Measurements from ENCODE around the gene HSD3B7.
"Not testable (repeated sequence)": the region's sequence is repeated elsewhere in the genome, so short reads cannot be mapped to it uniquely, and the experiment has no call there.

HSD3B7 gene

DNA sequence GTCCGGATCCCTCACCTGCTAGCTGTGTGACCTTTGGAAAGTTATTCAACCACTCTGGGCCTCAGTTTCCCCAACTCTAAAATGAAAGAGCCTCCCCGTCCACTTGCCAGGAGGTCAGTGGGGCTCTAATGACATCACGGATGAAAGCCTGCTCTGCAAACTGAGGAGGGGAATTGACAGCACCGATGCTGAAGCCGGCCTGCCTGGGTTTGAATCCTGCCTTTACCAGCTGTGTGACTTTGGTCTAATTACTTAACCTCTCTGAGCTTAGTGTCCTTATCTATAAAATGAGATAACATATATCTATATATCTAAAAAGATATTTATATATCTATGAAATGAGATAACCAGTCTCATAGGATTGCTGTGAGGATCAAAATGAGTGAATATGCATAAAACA, 23.5 kb downstream of the HSD3B7 start:
- Histone ChIP-seq H3K4me3 (no peak overlapping the region), H3K9me3 (no peaks in the 10 kb centered on the region), H3K36me3 (no peaks in the 10 kb centered on the region), H3K27me3 (peaks cover 3 to 68% of the 10 kb centered on the region in 2 donors), H3K4me1 (peaks cover 0 to 8% (median 3%) of the 10 kb centered on the region in 4 donors), H3K27ac (no peak overlapping the region)
- intact Hi-C loops (cut with DNase I; ENCODE audit: low total_unique reads): no loop called here
- no peak for DNase-seq
- TF ChIP-seq, protein P1, sequence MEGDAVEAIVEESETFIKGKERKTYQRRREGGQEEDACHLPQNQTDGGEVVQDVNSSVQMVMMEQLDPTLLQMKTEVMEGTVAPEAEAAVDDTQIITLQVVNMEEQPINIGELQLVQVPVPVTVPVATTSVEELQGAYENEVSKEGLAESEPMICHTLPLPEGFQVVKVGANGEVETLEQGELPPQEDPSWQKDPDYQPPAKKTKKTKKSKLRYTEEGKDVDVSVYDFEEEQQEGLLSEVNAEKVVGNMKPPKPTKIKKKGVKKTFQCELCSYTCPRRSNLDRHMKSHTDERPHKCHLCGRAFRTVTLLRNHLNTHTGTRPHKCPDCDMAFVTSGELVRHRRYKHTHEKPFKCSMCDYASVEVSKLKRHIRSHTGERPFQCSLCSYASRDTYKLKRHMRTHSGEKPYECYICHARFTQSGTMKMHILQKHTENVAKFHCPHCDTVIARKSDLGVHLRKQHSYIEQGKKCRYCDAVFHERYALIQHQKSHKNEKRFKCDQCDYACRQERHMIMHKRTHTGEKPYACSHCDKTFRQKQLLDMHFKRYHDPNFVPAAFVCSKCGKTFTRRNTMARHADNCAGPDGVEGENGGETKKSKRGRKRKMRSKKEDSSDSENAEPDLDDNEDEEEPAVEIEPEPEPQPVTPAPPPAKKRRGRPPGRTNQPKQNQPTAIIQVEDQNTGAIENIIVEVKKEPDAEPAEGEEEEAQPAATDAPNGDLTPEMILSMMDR (IDR thresholded peaks at IDR 0.05): no peak

DNA sequence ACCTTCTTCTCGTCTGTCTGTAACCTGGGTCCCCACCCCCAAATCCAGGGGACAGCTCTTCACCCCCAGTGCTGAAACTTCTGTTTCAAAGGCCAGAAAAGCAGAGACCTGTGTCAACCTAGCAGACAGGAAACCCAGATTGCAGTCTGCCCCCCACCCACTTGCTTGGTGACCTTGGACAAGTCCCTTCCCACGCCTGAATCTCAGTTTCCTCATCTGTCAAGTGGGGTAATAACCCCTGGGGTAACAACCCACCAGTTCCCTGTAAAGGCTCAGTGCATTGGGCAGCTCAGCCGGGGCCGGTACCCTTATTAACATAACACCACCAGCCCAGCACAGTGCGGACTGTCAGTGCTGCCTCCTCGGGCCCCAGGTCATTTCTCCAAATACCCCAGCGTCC, 24.1 kb downstream of the HSD3B7 start:
- TF ChIP-seq, protein P1 (IDR thresholded peaks at IDR 0.05): no peak

DNA sequence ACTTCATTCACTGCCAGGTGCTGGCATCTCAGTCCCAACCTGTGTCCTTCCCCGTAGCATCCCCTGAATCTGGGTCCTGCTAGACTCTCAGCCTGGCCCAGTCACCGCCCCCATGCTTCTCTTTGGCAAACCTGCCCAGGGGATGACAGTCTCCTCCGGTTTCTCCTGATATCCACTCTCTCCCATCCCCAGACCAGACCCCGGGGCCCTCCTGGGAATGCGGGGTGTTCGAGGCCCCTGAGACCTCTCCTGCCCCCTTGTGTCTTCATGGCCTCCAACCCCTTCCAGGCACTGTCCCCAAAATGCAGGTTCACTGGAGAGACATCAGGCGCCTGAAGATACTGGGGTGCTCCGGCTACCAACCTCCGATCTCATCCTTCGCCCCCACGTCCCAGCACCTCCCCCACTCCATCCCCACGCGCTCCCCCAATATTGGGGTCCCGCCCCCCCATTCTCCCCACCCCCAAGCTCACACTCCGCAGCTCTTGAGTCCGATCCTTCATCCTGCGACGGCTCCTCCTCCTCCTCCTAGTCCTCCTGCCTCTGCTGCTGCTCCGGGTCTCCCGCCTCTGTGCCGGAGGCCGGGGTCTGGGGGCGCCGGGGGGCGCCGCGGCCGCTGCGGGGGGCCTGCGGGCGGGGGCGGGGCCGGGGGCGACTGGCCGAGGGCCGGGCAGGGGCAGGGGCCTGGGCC, 25.0 kb downstream of the HSD3B7 start:
- no peak for DNase-seq
- H3K27ac ChIP-seq: no peak overlapping the region
- no peaks in the 10 kb centered on the region for H3K9me3 ChIP-seq
- peaks cover 0 to 8% (median 3%) of the 10 kb centered on the region in 4 donors for H3K4me1 ChIP-seq
- intact Hi-C loops (cut with DNase I; ENCODE audit: low total_unique reads): no loop called here
- H3K27me3 ChIP-seq: peaks cover 3 to 75% of the 10 kb centered on the region in 2 donors
- no peak overlapping the region for H3K4me3 ChIP-seq
- H3K36me3 ChIP-seq: no peaks in the 10 kb centered on the region
- TF ChIP-seq, protein P1 (IDR thresholded peaks at IDR 0.05): no peak

More for the DNA sequence above, 24.1 kb downstream of the HSD3B7 start:
- no peaks in the 10 kb centered on the region for H3K9me3 ChIP-seq
- no peak for DNase-seq
- no peaks in the 10 kb centered on the region for H3K36me3 ChIP-seq
- H3K4me3 ChIP-seq: no peak overlapping the region
- H3K27me3 ChIP-seq: peaks cover 3 to 72% of the 10 kb centered on the region in 2 donors
- intact Hi-C loops (cut with DNase I; ENCODE audit: low total_unique reads): no loop called here
- H3K27ac ChIP-seq: no peak overlapping the region
- peaks cover 0 to 8% (median 3%) of the 10 kb centered on the region in 4 donors for H3K4me1 ChIP-seq

DNA sequence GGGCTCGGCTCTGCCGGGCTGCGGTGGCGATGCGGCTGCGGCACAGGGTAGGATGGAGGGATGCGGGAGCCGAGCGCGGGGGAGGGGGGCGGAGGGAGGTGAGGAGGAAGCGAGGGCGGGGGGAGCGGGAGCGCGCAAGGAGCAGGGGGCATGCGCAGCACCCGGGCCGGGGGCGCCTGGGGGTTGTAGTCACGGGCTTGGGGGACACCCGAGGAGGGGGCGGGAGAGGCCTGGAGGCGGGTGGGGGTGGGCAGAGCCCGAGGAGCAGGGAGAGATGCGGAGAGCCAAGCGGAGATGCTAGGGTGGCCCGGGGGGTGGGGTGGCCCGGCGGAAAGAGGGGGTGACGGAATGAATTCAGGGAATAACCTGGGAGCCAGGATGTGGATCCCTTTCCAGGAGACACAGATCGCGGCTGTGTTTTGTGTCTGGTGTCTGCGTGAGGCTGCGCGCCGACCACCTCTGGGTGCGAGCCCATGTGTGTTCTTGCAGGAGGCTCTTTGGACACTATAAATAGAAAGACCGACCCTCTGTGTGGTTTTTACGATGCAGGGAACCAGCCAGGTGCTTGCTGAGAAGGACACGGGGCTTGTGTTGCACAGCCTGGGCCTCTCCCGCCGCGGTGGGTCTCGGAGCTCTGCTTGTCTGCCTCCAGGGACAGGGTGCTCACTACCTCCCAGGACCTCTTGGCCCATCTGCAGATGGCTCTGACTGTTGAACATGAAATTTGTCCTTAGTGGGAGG, 25.7 kb downstream of the HSD3B7 start, which contains the start of gene STX1B:
STX1B (minus strand) TSS at position 54 of the 741 bp plus-strand sequence. CDS start 242 bp downstream, outside the sequence.
- H3K27ac ChIP-seq: no peak within 1 kb of the TSS
- peaks cover 0 to 8% (median 3%) of the 10 kb centered on the region in 4 donors for H3K4me1 ChIP-seq
- no peaks in the 10 kb centered on the region for H3K36me3 ChIP-seq
- TF ChIP-seq, protein P1 (IDR thresholded peaks at IDR 0.05): no peak
- no peak within 1 kb of the TSS for H3K4me3 ChIP-seq
- intact Hi-C loops (cut with DNase I; ENCODE audit: low total_unique reads): no loop called here
- H3K27me3 ChIP-seq: peaks cover 3 to 74% of the 10 kb centered on the region in 2 donors
- H3K9me3 ChIP-seq: no peaks in the 10 kb centered on the region
- DNase-seq: no peak

DNA sequence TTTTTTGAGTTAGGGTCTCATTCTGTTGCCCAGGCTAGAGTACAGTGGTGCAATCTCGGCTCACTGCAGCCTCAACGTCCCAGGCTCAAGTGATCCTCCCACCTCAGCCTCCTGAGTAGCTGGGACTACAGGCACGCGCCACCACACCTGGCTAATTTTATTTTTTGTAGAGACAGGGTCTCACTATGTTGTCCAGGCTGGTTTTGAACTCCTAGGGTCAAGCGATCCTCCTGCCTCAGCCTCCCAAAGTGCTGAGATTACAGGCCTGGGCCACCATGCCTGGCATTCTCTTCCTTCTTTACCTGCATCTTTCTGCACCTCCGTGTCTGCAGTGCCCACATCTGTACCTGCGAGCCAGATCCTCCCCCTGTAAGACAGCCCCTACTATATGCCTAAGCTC, 26.8 kb downstream of the HSD3B7 start:
- intact Hi-C loops (cut with DNase I; ENCODE audit: low total_unique reads); DNase-seq; H3K4me3 ChIP-seq; H3K4me1 ChIP-seq; H3K36me3 ChIP-seq; H3K27ac ChIP-seq; H3K9me3 ChIP-seq: not testable (repeated sequence)
- H3K27me3 ChIP-seq: peaks cover 3 to 67% of the 10 kb centered on the region in 2 donors

DNA sequence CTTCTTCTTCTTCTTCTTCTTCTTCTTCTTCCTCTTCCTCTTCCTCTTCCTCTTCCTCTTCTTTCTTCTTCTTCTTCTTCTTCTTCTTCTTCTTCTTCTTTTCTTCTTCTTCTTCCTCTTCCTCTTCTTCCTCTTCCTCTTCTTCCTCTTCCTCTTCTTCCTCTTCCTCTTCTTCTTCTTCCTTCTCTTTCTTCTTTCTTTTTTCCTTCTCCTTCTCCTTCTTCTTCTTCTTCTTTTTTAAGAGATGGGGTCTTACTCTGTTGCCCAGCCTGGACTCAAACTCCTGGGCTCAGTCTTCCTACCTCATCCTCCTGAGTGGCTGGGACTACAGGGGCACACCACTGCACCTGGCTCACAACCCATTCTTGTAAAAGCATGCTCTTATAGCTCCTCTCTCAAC, 28.3 kb downstream of the HSD3B7 start:
- H3K4me3 ChIP-seq; H3K27ac ChIP-seq; H3K4me1 ChIP-seq; intact Hi-C loops (cut with DNase I; ENCODE audit: low total_unique reads); H3K9me3 ChIP-seq; H3K36me3 ChIP-seq; DNase-seq: not testable (repeated sequence)
- peaks cover 3 to 60% of the 10 kb centered on the region in 2 donors for H3K27me3 ChIP-seq
